Daoy (cell line): ENCODE measurements around the gene TRMT10C. TPM values are rescaled to one million over a fixed set of nuclear protein-coding genes. Genes with fewer than 3 reads are reported as not detected.
"Not testable (repeated sequence)": the region's sequence is repeated elsewhere in the genome, so short reads cannot be mapped to it uniquely, and the experiment has no call there.

ENCODE experiments used
- DNase-seq: peaks from one replicate; pipeline ENCODE4 v3.0.0-alpha.2; 2015; ENCODE audit warnings: low read depth
- total RNA-seq: library from RNA; depleted of rRNA; stranded (reverse); fragments of >200 nt; shearing (Covaris generic); gene quantifications from 2 replicates; pipeline ENCODE4 v1.2.3, GENCODE V29; 2014; rRNA removed

TRMT10C gene
- total RNA-seq = 58.3 and 64.7 TPM in 2 replicates

- DNase-seq = peak; percentile 94
These were observed at the start of gene TRMT10C for GRCh38 chr3:101561630-101562328. Gene TRMT10C (plus strand): TSS chr3:101561868. CDS start chr3:101564782, 2,914 bp downstream.

GRCh38 chr3:101512396-101512645 is 49.3 kb upstream of the TRMT10C start:
- no peak for DNase-seq

GRCh38 chr3:101512646-101513418 is 48.8 kb upstream of the TRMT10C start, which contains the start of gene SENP7:
Gene SENP7 (minus strand): TSS chr3:101513212. CDS start chr3:101513130, 82 bp downstream.
- DNase-seq = peak; percentile 92

GRCh38 chr3:101513419-101513986 is 48.2 kb upstream of the TRMT10C start:
- DNase-seq = no peak

- peak; percentile 62 for DNase-seq
These were observed 43.2 kb upstream of the TRMT10C start for GRCh38 chr3:101518421-101518871.

GRCh38 chr3:101519685-101520365 is 41.8 kb upstream of the TRMT10C start:
- no peak for DNase-seq

- DNase-seq = no peak
These were observed 40.4 kb upstream of the TRMT10C start for GRCh38 chr3:101521211-101521701.

- DNase-seq = no peak
These were observed 34.2 kb upstream of the TRMT10C start for GRCh38 chr3:101527441-101527840.

- DNase-seq = no peak
These were observed 33.8 kb upstream of the TRMT10C start for GRCh38 chr3:101527906-101528305.

GRCh38 chr3:101529816-101530685 is 31.6 kb upstream of the TRMT10C start:
- DNase-seq = no peak

- DNase-seq = no peak
These were observed 31.0 kb upstream of the TRMT10C start for GRCh38 chr3:101530686-101531047.

GRCh38 chr3:101531473-101532086 is 30.1 kb upstream of the TRMT10C start:
- DNase-seq = peak; percentile 19

- no peak for DNase-seq
These were observed 28.7 kb upstream of the TRMT10C start for GRCh38 chr3:101532783-101533602.

- DNase-seq = no peak
These were observed 28.1 kb upstream of the TRMT10C start for GRCh38 chr3:101533603-101533968.

- no peak for DNase-seq
These were observed 26.4 kb upstream of the TRMT10C start for GRCh38 chr3:101535221-101535620.

GRCh38 chr3:101536266-101536665 is 25.4 kb upstream of the TRMT10C start:
- DNase-seq = no peak

- not testable (repeated sequence) for DNase-seq
These were observed 24.7 kb upstream of the TRMT10C start for GRCh38 chr3:101536955-101537354.

GRCh38 chr3:101542957-101543356 is 18.7 kb upstream of the TRMT10C start:
- no peak for DNase-seq

GRCh38 chr3:101544161-101544850 is 17.4 kb upstream of the TRMT10C start:
- DNase-seq = no peak
